Stimulated activated CD4-positive, alpha-beta T cell treated with anti-CD3 and anti-CD28 coated beads, Interleukin-4, amount 100 ng/mL, for 4 hours (primary cell): Measurements from ENCODE around the gene PRPSAP2.
"Not testable (repeated sequence)": the region's sequence is repeated elsewhere in the genome, so short reads cannot be mapped to it uniquely, and the experiment has no call there.

Experiments
- DNase-seq, 2 experiments: peaks; one replicate each; pipeline ENCODE4 v3.0.0-alpha.2; 2020

PRPSAP2 gene

GRCh38 chr17:18857864-18858566, at the start of gene PRPSAP2:
Gene PRPSAP2 (plus strand): TSS chr17:18858131. CDS start chr17:18865834, 7,703 bp downstream.
- peak; percentile 94 to 95 for DNase-seq

- DNase-seq = not testable (repeated sequence)
These were observed 42.0 kb upstream of the PRPSAP2 start for GRCh38 chr17:18815924-18816323.

GRCh38 chr17:18816489-18817371, 41.2 kb upstream of the PRPSAP2 start:
- DNase-seq = peak in 1 of 2 experiments; percentile 25

- not testable (repeated sequence) for DNase-seq
These were observed 36.5 kb upstream of the PRPSAP2 start for GRCh38 chr17:18821430-18821829.

- DNase-seq = not testable (repeated sequence)
These were observed 30.3 kb upstream of the PRPSAP2 start for GRCh38 chr17:18827613-18828012.

GRCh38 chr17:18848501-18848900, 9.4 kb upstream of the PRPSAP2 start:
- no peak for DNase-seq

GRCh38 chr17:18850679-18851078, 7.3 kb upstream of the PRPSAP2 start:
- no peak for DNase-seq

- DNase-seq = no peak
These were observed 6.7 kb upstream of the PRPSAP2 start for GRCh38 chr17:18851201-18851600.

GRCh38 chr17:18854956-18855355, 3.0 kb upstream of the PRPSAP2 start:
- DNase-seq = no peak

GRCh38 chr17:18855831-18856569, 1.9 kb upstream of the PRPSAP2 start:
- DNase-seq = peak; percentile 74 to 89

GRCh38 chr17:18856570-18856915, 1.4 kb upstream of the PRPSAP2 start:
- no peak for DNase-seq

- DNase-seq = no peak
These were observed 775 bp downstream of the PRPSAP2 start for GRCh38 chr17:18858567-18859245.

- DNase-seq = no peak
These were observed 1.3 kb downstream of the PRPSAP2 start for GRCh38 chr17:18859256-18859655.

- DNase-seq = no peak
These were observed 2.4 kb downstream of the PRPSAP2 start for GRCh38 chr17:18860161-18860972.

- no peak for DNase-seq
These were observed 4.1 kb downstream of the PRPSAP2 start for GRCh38 chr17:18862011-18862410.

- DNase-seq = not testable (repeated sequence)
These were observed 7.1 kb downstream of the PRPSAP2 start for GRCh38 chr17:18864996-18865395.

- no peak for DNase-seq
These were observed 9.2 kb downstream of the PRPSAP2 start for GRCh38 chr17:18866866-18867813.

GRCh38 chr17:18877104-18877645, 19.2 kb downstream of the PRPSAP2 start:
- no peak for DNase-seq

- no peak for DNase-seq
These were observed 30.9 kb downstream of the PRPSAP2 start for GRCh38 chr17:18888766-18889290.

GRCh38 chr17:18889658-18890057, 31.7 kb downstream of the PRPSAP2 start:
- DNase-seq = no peak
